HG03175 (cell line): Measurements from ENCODE around the gene TRMT6.

ENCODE experiments used
- ATAC-seq: cut with Tn5 transposase; IDR thresholded peaks from one replicate; pipeline ENCODE4 v1.9.1; 2021; ENCODE audit warnings: mild to moderate bottlenecking, moderate library complexity; ENCODE audit not compliant: unreplicated experiment

The TRMT6 gene, protein sequence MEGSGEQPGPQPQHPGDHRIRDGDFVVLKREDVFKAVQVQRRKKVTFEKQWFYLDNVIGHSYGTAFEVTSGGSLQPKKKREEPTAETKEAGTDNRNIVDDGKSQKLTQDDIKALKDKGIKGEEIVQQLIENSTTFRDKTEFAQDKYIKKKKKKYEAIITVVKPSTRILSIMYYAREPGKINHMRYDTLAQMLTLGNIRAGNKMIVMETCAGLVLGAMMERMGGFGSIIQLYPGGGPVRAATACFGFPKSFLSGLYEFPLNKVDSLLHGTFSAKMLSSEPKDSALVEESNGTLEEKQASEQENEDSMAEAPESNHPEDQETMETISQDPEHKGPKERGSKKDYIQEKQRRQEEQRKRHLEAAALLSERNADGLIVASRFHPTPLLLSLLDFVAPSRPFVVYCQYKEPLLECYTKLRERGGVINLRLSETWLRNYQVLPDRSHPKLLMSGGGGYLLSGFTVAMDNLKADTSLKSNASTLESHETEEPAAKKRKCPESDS

DNA sequence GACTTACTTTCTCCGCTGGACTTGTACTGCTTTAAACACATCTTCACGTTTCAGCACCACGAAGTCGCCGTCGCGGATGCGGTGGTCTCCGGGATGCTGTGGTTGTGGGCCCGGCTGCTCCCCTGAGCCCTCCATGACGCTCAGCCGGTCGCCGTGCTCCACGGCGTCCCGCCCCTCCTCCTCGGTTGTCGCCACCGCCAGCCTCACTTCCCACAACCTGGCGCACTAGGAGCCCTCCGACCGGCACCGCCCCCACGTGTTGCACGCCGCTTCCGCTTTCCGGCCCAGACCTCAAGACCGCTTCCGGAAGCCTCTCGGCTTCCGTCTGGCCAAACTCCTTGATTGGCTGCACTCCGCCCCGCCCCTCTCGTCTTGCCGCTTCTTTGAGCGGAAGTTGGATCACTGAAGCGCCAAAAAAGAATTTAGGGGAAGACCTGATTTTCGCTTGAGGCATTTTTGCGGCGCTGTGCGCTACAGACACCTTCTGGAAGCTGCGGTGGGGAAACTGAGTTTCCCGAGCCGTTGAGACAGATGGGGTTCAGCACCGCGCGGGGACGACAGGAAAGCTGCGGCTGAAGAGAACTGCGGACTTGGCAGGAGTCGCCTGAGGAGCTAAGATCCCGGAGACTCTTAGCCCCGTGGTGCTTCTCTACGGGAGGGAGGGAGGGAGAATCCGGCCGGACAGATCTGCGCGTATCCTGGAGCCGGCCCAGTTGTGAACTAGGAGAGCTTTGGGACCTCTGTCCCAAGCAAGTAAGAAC lies at the start of gene TRMT6, which contains the start of gene MCM8:
TSS of gene TRMT6 (minus strand) at position 263 of the 761 bp plus-strand sequence. CDS start at position 135, 128 bp downstream.
TSS of gene MCM8 (plus strand) at position 382 of the 761 bp plus-strand sequence. CDS start 1,364 bp downstream, outside the sequence.
- peak; percentile 98 for ATAC-seq

GRCh38 chr20:5999783-6000182 lies 49.5 kb upstream of the TRMT6 start:
- ATAC-seq, result no peak

GRCh38 chr20:5996765-5997164 lies 46.4 kb upstream of the TRMT6 start:
- ATAC-seq, result peak; percentile 100

GRCh38 chr20:5991623-5992441 lies 41.5 kb upstream of the TRMT6 start:
- no peak for ATAC-seq

DNA sequence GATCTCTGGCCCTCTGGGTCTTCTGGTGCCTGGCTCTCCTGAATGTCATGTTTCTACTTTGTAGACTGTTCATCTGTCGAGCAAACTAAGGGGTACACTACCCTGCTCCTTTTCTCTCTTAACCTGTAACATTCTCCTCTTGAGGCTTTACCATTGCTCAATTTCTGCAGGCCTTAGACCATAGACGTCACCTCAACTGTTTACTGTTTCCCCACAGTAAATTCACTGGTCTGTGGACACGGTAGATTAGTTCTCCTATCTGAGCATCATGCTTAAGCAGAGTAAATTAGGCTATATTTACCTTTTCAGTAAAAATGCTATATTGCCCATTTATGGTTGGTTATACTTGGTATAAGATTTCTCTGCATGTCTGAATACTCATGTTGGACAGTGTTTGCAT lies 40.6 kb upstream of the TRMT6 start:
- no peak for ATAC-seq

DNA sequence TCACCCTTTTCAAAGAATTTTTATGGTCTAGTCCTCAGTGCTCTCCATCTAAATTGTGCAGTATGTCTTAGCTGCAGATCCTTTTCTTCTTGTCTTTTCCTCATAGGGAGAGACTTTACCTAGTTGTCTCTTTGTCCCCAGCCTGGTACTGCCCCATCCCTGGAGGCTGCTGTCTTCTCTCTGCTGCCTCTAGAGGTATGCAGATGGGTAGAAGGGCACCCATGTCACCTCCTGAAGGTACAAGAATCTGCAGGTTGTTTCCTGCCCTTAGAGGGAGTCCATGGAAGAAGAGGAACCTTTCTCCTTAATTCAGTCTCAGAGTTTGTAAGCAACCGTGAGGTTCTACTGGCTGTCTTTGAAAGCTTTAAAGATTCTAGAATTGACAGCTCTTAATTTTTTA lies 39.2 kb upstream of the TRMT6 start:
- ATAC-seq, result no peak

GRCh38 chr20:5987383-5987782 lies 37.0 kb upstream of the TRMT6 start:
- ATAC-seq, result no peak

DNA sequence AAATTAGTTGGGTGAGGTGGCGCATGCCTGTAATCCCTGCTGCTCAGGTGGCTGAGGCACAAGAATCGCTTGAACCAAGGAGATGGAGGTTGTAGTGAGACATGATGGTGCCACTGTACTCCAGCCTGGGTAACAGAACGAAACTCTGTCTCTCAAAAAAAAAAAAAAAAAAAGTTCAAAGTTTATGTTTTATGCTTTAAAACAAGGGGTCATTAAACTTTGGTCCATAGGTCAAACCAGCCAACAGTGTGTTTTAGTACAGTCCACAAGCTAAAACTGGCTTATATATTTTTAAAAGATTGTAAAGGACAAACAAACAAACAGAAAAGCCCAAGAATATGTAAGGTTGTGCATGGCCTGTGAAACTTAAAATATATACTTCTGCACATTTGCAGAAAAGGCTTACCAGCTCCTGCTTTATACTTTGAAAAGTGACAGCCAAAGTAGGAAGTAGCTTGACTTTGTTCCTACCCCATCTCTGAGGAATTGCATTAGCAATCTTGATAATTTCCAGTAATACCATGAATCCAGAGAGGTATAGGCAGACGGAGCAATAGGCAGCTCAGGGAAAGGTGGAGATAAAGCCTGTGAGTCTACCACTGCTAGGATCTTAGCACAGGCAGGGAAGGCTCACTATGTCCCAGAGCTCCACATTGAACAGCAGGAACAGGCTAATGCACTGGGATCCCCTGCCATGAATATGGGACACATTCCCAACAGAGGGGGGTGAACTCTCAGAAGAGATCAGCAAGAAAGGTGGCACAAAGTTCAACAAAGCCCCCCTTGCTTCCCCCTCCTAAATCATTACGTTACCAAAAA lies 30.6 kb upstream of the TRMT6 start:
- ATAC-seq, result no peak

DNA sequence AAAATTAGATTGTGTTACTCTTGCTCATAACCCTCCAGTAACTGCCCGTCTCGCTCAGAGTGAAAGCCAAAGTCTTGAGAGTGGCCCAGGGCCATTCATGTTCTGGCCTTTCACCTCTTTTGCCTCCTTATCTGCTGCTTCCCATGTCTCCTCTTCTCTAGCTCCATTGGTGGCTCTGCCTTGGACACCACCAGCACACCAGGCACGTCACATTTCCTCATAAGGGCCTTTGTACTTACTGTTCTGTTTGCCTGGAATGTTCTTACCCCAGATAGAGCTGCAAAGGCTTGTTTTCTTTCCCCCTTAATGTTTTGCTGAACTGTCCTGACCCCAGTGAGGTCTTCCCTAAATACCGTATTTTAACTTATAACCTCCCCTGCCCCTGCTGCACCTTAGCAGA lies 29.5 kb upstream of the TRMT6 start:
- no peak for ATAC-seq

DNA sequence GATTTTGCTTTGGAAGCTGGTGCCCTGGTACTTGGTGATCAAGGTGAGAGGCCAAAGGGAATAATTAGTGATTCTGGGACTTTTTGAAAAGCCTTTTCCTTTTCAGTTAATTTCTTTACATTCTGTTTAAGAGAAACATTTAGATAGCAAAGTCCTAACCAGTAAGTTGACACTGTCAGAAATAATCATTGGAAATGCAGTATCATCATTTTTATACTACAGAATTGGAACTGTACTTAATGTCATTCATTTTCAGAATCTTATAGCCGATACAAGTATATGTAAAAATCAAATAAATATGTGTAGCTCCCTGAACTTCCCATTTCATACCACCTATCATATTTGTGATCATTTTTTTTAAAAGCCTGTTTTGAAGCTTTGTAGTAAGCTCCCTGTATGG lies 27.6 kb upstream of the TRMT6 start:
- no peak for ATAC-seq

GRCh38 chr20:5977223-5977622 lies 26.9 kb upstream of the TRMT6 start:
- no peak for ATAC-seq

- no peak for ATAC-seq
These were observed 25.4 kb upstream of the TRMT6 start for GRCh38 chr20:5975778-5976177.

DNA sequence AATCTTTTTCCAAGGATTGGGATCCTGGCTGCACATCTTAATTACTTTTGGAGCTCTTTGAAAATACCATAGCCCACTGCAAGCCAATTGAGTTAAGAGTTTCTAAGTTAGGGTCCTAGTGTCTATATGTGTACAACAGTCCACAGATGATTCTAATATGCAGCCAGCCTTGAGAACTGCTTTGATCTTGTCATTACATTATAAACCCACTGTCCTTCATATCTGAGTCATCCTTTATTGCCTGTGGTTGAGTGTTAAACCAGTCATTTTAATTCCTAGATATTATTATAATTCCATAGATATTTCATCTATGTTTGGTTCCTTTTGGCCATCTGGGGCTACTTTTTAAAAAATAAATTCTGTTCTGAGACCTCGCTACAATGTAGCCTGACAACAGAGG lies 24.2 kb upstream of the TRMT6 start:
- ATAC-seq, result no peak

DNA sequence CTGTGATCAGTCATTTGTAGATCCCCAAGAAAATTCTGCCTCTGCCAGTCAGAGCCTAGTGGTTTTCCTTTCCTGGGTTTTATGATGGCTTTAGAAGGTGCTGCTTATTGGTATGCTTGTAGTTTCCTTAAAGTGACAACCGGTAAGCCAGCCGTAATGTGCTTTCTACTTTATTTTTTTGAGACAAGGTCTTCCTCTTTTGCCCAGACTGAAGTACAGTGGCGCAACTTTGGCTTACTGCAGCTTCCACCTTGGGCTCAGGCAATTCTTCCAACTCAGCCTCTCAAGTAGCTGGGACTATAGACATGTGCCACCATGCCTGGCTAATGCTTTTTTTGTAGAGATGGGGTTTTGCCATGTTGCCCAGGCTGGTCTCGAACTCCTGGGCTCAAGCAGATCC lies 23.6 kb upstream of the TRMT6 start:
- ATAC-seq, result no peak

- ATAC-seq, result no peak
These were observed 22.8 kb upstream of the TRMT6 start for GRCh38 chr20:5973172-5973571.

GRCh38 chr20:5971203-5971602 lies 20.9 kb upstream of the TRMT6 start:
- ATAC-seq, result no peak

- ATAC-seq, result no peak
These were observed 20.0 kb upstream of the TRMT6 start for GRCh38 chr20:5970381-5970780.

- ATAC-seq, result no peak
These were observed 19.6 kb upstream of the TRMT6 start for GRCh38 chr20:5969940-5970339.

DNA sequence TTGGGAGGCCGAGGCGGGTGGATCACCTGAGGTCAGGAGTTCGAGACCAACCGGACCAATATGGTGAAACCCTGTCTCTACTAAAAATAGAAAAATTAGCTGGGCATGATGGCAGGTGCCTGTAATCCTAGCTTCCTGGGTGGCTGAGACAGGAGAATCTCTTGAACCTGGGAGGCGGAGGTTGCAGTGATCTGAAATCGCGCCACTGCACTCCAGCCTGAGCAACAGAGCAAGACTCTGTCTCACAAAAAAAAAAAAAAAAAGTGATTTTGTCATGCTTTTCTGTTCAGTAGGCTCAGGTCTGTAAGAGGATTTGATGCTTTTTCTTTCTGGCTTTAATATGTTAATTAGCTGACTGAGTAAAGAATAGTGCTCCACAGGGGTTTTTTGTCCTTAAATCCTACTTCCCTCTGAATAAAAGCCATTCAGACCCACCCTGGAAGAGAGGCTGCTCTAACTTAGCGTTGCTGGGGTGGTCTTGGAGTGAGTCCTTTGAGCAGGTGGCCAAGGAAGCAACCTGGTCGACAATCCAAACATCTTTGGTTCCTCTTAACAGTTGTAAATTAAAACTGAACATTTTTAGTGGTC lies 19.1 kb upstream of the TRMT6 start:
- no peak for ATAC-seq

DNA sequence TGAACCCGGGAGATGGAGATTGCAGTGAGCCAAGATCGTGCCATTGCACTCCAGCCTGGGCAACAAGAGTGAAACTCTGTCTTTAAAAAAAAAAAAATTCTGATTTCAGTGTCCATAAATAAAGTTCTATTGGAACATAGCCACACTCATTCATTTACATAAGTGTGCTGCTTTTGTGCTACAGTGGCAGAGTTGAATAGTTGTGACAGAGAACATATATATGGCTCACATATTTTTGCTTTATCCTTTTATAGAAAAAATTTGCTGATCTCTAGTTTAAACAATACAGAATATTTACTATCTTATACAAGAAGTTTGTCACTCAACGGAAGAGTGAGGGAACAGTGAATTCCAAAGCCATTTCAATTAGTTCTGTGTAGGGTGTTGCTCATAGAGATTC lies 18.1 kb upstream of the TRMT6 start:
- ATAC-seq, result no peak
